ENCODE results near the gene C1orf53.

The C1orf53 gene

GRCh38 chr1:197907846-197908616 is 5.6 kb downstream of the C1orf53 start:
- no peak for DNase-seq (ENCODE audit: low read depth in 2 of 2)

- no peak for DNase-seq (ENCODE audit: low read depth in 2 of 2)
Measured at GRCh38 chr1:197908716-197909220, 6.3 kb downstream of the C1orf53 start.

- no peak for DNase-seq (ENCODE audit: low read depth in 2 of 2)
Measured at GRCh38 chr1:197909384-197909783, 7.0 kb downstream of the C1orf53 start.

GRCh38 chr1:197910120-197910991 is 7.9 kb downstream of the C1orf53 start:
- DNase-seq (ENCODE audit: low read depth in 2 of 2): no peak

DNA sequence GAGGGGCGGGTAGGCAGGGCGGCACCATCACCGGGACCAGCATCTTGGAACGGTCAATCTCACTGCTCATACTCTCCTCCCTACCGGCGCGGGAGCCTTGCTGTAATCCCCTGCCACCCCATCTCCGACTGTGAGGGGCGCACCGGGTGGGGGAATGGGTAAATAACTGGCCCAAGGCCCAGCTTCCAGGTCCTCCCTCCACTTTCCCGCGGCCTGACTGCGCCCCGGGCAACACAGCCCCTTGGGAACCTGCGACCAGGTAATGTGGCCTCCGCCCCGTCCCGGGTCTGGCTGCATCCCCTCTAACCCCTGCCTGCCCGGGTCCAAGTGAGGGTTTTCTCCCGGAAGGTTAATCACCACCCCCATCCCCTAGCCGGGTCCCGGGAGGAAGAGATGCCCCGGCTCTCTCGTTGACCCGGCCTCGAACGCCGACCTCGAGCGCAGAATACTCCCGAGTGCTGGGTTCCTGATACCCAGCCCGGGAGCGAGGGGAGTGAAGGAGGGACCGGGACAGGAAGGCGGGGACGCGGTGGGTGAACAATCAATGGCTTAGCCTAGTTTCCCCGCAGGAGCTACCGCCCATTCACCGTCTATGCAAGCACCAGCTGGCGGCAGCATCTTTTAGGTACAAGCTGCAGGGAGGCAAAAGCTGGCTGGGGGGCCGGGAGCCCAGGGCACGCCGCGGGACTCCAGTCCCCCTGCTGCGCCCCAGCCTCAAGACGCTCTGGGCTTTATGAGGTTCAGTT is 8.9 kb downstream of the C1orf53 start:
- DNase-seq (ENCODE audit: low read depth in 2 of 2): no peak

GRCh38 chr1:197911857-197912696 is 9.6 kb downstream of the C1orf53 start:
- DNase-seq (ENCODE audit: low read depth in 2 of 2): no peak

DNA sequence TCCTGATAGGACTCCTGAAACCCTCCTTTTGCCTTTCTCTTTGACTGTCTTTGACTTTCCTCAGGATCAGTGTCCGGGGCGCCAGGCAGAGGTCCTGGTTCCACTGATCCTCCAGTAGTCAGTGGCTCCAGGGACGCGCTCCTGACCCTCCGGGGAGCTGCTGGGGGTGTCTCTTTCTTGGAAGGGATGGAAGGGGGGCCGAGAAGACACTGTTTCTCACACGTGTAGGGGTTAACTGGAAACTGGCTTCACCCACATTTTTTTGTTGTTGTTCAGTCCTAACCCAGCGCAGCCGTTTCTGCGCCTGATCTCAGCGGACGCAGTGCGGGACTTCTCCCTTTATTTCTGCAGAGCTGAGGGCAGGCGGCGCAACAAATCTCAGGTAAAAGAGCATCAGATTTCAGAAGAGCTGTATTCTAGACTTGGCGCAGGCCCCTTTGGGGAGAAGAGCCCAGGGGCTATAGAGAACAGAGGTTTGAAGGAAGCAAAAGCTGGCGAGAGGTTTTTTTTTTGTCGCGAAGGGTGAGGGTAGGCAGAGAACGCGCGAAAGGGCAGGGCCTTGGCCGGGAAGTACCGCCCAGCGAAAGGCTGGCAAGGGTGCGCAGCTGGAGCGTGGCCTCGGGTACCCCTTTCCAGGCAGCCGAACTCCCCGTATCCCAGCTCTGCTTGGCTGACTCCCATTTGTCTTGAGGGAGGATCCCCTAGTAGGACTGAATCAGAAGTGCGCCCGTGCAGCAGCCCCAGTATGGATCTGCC is 10.5 kb downstream of the C1orf53 start:
- DNase-seq (ENCODE audit: low read depth in 2 of 2): no peak

DNA sequence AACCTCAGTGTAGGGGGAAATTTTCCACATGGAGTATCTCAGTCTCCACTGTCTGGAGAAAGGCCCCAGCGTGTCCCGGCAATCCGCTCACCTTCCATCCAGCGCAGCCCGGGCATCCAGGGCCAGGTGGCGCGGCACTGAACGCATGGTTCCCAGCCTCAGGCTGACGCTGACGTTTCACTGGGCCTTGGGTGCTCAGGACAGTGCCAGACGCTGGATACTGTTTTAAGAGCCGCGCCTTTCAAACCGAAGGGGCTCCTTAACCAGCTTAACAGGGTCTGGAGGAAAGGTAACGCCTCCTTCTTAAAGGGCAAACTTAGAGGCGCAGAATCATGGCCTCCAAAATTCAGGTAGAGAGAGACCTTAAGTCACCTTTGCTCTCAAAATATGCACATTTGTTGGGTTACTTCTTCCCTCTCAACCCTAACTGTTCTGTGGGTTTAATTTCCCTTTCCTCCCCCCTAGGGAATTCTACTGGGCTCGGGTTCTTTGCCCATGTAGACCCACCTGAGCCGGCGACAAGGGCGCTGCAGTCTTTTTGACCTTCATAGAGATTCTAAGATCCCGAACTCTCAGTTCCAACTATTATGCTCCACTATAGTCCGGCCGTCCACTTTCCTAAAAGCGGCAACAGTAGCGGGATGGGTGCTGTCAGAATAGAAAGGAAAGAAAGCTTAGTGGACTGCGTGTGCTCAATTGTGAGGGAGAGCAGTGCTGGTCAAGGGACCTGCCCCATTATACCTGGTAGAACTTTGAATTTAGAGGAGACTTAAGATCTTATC is 11.3 kb downstream of the C1orf53 start:
- DNase-seq (ENCODE audit: low read depth in 2 of 2): no peak

DNA sequence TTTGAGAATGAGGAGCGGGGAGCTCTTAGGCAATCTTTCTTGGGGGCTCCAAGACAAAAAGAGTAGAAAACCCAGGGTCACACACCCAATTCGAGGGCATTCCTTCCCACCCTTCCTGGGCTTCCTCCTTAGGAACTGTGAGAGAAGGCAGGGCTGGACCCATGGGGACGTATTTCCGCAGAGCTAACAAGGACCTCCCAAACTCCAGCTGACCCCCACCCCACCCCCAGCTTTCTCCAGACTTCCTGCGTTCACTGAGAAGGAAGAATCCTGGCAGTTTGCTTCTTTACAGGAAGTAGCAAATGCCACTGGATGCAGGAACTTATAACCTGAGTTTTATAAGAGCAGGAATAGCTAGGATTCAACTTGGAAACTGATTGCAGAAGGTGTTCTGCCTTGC is 12.1 kb downstream of the C1orf53 start:
- DNase-seq (ENCODE audit: low read depth in 2 of 2): no peak

GRCh38 chr1:197915260-197915861 is 12.9 kb downstream of the C1orf53 start:
- DNase-seq (ENCODE audit: low read depth in 2 of 2): no peak

DNA sequence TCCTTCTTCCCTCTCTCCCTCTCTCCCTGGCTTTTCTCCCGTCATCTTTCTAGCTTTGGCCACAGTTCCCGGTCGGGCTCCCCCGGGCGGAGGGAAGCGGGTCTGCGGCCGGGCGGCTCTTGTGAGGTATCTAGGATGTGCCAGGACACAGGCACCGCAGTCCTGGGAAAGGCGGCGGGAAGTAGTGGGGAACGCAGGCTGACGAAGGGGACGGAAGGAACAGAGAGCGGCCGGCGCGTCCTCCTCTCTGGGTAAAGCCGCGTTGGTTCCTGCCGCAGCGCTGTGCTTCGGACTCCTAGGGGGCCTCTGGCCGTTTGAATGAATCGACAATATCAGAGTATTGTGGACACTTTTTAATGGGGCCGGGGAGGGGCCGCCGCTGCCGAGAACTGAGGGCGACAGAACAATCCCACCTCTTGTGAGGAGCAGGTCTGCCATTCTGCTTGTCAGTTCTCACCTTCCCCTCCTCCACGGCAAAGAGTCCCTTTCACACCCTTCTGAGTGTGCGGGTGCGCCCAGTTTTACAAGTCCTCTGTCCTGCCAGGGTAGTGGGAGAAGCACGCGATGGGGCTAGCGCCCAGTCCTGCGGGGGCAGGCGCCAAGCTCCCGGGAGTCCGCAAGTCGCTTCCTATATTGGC is 13.6 kb downstream of the C1orf53 start:
- DNase-seq (ENCODE audit: low read depth in 2 of 2): no peak

- no peak for DNase-seq (ENCODE audit: low read depth in 2 of 2)
Measured at GRCh38 chr1:197916500-197916983, 14.1 kb downstream of the C1orf53 start.

DNA sequence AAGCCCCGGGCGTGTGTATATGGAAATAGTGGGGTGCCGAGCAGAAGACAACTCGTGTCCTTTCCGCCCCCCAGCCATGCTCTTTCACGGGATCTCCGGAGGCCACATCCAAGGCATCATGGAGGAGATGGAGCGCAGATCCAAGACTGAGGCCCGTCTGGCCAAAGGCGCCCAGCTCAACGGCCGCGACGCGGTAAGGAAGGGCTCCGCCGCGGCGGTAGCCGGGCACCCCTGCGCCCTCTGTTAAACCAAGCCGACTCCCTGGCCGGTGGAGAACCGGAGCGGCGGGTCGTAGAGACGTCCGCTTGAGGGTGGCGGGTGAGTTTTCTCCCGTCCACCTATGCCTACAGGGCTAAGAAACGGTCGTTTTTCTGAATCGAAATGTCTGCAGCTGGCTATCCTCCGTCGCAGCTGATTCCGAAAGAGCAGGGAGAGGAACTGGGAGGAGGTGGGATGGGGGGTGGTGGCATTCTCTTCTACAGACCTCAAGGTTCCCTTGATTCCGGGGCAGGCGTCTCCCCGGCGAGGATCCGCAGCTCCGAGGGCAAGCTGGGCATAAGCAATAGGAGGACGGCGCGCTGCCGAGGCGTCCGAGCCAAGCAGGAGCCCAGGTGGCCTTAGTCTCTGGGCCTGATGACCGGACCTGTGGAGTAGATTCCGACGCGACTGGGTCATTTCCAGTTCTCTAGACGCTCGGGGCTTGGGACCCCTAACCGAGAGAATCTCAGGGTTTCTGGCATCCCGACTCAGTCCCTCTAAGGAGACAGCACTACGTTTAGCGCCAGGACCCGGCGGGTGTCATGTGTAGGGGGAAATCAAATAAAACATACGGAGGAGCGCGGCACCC is 15.6 kb downstream of the C1orf53 start:
- no peak for DNase-seq (ENCODE audit: low read depth in 2 of 2)

DNA sequence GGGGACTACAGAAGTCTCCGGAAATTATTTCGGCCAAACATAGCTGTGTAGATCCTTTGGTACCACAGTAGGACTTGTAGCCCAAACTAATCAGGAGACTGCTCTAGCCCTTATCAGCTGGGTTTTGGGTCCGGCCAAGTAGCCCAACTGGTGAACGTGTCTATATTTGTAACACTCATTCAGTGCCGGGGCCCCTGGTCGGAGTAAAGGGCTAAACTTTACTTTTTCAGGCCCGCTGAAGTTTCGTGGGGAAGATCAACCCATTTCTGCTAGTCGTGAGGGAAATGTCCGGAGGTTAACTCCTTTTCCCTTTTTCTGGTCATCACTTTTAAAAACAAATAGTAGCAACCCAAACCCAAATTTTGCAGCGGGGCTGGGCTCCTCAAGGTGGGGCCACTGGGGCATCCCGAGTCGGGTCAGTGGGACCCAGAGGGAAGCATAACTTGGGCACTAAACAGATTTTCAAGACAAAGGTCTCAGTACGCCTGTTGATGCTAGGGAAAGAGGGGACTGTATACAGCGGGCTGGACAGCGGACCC is 16.4 kb downstream of the C1orf53 start:
- no peak for DNase-seq (ENCODE audit: low read depth in 2 of 2)

GRCh38 chr1:197919346-197920066 is 17.1 kb downstream of the C1orf53 start:
- DNase-seq (ENCODE audit: low read depth in 2 of 2): no peak

DNA sequence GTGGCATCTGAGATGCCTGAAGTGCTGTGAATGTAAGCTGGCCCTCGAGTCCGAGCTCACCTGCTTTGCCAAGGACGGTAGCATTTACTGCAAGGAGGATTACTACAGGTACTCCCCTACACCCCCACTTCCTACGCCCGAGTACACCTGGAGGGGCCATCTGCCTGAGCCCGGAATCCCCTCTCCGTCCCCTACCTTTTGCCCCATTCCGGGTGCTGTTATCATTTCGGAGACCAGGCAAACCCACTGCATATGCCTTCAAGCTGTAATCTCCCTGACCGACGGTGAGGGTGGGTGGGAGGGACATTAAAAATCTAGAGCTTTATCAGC is 17.6 kb downstream of the C1orf53 start:
- DNase-seq (ENCODE audit: low read depth in 2 of 2): no peak

Measured in stimulated activated CD8-positive, alpha-beta memory T cell treated with anti-CD3 and anti-CD28 coated beads, Interleukin-2, amount 100 ng/mL, for 1 hour (primary cell).